OCI-M1 (cell line): Measurements from ENCODE around the gene RGCC.
"Not testable (repeated sequence)": the region's sequence is repeated elsewhere in the genome, so short reads cannot be mapped to it uniquely, and the experiment has no call there.

Experiments
- DNase-seq: peaks from one replicate; lab custom pipeline; 2025; lab: John Stamatoyannopoulos, UW

The RGCC gene, protein sequence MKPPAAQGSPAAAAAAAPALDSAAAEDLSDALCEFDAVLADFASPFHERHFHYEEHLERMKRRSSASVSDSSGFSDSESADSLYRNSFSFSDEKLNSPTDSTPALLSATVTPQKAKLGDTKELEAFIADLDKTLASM

DNA sequence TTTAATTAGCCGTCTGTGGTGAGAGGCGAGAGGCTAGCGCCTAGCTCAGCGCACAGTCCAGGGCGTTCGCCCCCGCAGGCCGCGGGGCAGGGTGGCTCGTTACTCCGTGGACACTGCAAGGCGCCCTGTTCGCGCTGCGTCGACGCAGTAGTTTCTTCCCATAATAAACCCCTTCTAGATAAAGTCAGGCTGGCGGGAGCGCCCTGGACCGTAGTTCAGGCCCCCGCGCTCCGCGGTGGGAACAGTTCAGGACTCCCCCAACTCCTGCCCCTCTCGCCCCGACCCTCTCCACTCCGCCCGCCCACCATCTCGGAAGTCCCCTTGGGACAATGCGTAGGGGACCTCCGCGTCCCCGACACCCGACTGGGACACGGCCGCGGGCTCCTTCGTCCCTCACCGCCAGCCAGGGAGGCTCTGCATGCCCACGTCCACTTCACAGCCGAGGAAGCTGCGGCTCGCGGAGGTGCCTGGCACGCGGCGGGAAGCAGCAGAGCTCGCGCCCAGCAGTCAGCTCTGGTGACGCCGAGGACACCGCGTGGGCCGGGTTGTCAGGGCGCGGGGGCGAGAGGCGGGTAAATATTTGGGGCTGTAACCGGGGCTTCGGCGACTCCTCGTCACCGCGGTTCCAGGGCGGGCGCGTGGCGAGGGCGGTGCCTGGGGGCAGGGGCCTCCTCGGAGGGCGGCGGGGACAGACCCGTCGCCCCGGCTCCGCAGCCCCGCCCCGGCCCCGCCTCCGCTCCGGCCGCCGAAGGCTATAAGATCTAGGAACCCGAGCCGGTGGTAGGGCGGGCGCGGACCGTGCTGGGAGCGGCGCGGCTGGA lies at the start of gene RGCC:
Gene RGCC, plus strand, starts transcription at position 783 of the 821 bp plus-strand sequence. CDS start 158 bp downstream, outside the sequence.
- DNase-seq = peak; percentile 6

DNA sequence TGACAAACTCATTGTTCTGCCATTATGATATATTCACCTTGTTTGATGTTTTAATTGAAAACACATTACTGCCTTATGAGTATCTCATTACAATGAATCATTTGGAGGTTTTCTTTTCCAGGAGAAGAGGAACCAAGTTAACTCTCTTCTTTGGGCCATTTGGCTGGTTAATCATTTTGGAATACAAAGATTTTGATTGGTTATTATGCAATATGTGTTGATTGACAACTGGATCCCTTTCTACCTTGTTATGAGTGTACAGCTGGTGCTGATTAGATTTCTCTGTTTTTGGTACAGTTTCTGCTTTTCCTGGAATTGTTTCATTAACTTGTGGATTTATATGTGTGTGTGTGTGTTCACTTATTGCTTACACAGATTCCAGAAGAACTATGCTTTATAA lies 49.2 kb upstream of the RGCC start:
- no peak for DNase-seq

- DNase-seq = no peak
Observed at GRCh38 chr13:41408746-41409145, 48.6 kb upstream of the RGCC start.

DNA sequence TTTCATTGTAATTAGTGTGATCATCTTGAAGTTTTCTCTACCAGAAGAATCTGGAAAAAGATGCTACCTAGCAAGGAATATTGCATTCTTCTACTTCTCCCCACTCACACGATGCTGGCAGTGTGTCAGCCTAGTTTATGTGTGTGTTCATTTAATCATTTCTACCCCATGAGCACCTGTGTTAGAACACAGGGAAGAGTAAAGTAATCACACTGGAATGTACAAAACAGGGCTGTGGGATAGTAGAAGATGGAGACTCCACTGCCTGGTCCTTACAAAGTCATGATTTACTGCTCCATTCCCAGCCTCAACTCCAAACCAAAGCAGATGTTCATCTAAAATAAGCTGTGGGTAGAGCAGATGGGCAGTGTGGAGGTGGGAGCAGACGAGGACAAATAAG lies 47.7 kb upstream of the RGCC start:
- no peak for DNase-seq

DNA sequence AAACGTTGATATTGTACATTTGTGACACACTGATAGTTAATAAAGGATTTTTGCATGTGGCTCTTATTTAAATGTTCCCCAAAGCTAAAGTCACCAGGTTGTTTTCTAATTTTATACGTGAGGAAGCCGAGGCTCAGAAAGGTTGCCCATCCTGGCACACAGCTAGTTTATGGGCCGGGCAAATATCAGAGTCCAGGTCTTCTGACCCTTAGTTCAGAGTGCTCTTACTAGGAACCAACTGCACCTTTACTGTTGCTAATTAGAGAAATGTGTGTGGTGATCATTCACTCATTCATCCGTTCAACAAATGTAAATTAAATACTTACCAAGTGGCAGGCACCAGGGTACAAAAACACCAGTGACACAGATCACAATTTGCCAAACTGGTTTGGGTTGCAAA lies 46.3 kb upstream of the RGCC start:
- no peak for DNase-seq

DNA sequence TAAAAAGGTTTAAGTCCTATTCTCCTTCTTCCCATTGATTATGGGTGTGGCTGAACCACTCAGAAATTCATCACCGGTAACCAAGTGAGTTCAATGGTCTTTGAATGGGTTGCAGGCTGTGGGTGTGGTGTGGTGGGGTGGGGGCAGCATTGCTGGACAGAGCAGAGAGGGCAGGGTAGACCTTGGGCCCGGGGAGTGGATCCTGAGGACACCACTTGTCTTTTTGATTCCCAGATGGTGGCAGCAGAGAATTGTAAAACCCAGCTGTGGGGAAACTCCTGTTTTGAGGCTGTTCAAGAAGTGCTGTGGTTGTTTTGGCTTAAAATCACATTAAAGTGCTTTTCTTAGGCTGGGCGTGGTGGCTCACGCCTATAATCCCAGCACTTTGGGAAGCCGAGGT lies 45.8 kb upstream of the RGCC start:
- peak; percentile 40 for DNase-seq

DNA sequence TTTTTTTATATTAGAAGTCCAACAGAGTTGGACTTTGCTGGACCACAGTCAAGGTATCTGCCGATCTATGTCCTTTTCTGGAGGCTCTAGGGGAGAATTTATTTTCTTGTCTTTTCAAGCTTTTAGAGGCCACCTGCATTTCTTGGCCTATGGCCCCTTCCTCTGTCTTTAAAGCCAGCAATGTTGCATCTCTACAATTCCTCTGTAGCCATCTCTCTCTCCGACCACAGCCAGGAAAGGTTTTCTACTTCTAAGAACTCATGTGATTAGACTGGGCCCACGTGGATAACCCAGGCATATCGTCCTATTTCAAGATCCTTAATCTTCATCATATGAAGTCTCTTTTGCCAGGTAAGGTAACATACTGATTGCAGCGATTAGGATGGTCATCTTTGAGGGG lies 43.5 kb upstream of the RGCC start:
- DNase-seq = no peak

DNA sequence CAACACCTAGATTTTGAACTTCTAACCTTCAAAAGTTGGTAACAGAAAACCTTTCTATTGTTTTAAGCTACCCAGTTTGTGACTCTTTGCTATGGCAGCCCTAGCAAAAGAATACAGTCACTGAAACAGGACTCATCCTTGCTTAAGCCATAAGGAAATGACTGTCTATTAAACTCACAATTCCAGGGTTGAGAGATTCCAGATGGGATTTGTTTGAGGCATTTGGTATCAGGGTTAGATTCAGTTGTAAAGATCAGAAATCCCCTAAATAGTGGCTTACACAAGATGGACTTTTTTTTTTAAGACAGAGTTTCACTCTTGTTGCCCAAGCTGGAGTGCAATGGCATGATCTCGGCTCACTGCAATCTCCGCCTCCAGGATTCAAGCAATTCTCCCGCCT lies 41.1 kb upstream of the RGCC start:
- no peak for DNase-seq

DNA sequence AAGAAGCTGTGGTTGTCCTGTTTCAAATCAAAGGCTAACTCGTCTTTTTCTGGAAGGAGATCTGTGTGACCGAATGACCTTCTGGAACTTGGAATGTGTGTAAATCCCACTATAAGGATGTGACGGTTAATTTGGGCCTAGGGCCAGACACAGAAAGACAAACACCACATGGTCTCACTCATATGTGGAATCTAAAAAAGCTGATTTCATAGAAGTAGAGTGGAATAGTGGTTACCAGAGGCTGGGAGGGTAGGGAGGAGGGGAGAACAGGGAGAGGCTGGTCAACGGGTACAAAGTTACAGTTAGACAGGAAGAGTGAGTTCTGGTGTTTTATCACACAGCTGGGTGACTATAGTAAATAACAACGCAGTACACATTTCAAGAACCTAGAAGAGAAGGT lies 39.3 kb upstream of the RGCC start:
- no peak for DNase-seq

DNA sequence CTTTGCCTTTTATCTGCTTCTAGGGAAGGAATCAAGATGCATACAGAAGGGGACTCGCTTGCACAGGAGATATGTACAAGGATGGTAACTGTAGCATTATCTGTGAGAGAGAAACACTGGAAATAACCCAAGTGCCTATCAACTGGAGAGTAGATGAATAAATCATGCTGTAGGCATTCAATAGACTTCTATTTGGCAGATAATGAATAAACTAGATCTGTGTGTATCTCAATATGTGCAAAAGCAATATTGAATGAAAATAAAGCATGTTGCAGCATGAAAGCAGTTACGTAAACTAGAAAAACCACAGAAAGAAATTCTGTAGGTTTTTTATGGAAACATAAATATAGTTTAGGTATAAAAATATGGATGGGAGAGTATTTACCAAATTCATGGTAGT lies 38.6 kb upstream of the RGCC start:
- DNase-seq = no peak

DNA sequence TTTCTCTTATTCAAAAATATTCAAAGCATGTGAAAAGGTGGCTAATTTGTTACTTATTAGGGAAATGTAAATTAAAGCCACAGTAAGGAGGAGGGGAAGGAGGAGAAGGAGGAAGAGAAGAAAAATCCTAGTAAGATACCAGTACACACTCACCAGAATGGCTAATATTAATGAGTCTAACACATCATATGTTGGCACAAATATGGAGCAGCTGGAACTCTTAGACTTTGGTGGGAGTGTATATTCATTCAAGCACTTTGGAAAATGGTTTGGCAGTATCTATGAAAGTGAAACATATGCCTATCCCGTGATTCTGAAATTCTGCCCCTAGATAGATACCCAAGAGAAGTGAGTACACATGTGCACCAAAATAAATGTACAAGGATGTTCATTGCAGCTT lies 38.1 kb upstream of the RGCC start:
- DNase-seq = no peak

GRCh38 chr13:41420146-41420545 lies 37.2 kb upstream of the RGCC start:
- DNase-seq = no peak

GRCh38 chr13:41421330-41421729 lies 36.0 kb upstream of the RGCC start:
- DNase-seq = not testable (repeated sequence)

- DNase-seq = not testable (repeated sequence)
Observed at GRCh38 chr13:41421983-41422382, 35.4 kb upstream of the RGCC start.

- DNase-seq = not testable (repeated sequence)
Observed at GRCh38 chr13:41423259-41423658, 34.1 kb upstream of the RGCC start.

DNA sequence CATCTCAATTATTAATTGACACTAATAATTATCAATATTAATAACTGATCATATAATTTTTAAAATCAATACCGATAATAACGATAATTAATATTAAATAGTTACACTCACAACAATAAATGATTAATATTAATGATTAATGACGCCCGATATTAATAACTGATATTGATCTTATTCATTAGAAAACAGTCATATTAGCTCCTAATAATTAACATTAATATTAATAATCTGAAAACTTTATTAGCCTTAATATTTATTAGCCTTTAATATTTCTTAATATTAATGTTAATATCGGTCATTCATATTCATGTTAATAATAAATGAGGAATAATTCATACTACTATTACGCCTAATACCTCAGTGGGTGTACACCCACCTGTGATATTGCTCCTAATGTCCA lies 32.7 kb upstream of the RGCC start:
- not testable (repeated sequence) for DNase-seq

- no peak for DNase-seq
Observed at GRCh38 chr13:41426047-41426446, 31.3 kb upstream of the RGCC start.

GRCh38 chr13:41427666-41428065 lies 29.7 kb upstream of the RGCC start:
- no peak for DNase-seq

DNA sequence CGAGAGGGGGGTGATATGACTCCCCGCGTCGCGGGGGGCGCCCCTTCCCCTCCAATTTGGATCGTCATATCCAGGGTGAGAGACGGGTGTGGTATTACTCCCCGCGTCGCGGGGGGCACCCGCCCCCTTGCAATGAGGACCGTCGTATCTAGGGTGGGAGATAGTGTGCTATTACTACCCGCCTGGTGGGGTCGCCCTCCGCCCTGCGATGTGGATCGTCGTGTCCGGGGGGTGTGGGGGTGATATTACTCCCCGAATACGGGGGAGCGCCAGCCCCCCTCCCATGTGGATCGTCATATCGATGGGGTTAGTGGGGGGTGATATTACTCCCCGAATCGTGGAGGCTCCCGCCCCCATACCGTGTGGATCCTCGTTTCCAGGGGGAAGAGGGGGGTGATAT lies 29.2 kb upstream of the RGCC start:
- DNase-seq = no peak

DNA sequence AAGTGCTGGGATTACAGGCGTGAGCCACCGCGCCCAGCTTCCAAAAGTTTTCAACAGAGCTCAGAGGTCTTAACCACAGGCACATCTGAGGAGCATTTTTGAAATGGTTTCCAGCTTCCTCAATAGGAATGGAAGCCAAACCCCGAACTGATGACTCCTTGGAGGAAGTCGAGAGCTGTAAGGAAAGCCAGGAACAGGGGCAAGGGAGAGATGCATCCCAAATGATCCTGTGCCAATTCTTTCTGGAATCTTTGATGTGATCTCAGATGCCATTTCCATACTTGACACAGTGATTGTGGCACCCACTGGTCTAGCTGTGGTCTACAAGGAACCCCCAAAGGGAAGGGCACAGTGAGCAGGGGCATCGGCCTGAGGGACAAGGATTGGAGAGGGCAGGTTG lies 23.3 kb upstream of the RGCC start:
- DNase-seq = not testable (repeated sequence)

- DNase-seq = no peak
Observed at GRCh38 chr13:41434831-41435520, 22.4 kb upstream of the RGCC start.

DNA sequence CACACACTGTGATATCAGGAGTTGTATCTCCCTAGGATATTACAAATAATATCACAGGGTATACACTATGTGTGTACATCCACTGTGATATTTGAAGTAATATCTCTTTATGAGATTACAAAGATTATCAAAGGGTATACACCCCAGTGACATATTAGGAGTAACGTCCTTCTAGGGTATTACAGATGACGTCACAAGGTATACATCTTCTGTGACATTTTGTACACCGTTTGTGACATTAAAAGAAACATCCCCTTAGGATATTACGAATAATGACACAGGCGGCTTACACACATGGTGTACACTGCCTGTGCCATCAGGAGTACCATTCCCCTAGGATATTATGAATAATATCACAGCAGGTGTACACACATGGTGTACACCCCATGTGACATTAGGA lies 13.4 kb upstream of the RGCC start:
- no peak for DNase-seq

DNA sequence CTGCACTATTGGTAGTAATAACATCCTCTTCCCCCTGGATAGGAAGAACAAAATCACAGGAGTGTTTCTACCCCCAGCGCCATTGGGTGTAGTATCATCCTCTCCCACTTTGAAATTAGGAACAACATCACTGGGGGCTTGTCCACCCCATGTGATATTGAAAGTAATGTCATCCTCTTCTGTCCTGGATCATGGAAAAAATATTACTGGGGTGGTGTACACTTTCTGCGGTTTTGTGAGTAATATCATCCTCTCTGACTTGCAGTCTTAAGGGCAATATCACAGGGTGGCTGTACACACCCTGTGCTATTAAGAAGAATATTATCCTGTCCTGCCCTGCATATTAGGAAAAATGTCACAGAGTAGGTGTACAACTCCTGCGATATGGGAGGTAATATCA lies 4.9 kb upstream of the RGCC start:
- no peak for DNase-seq
